K562 (cell line): ENCODE data around the gene TCOF1. TPM values are rescaled to one million over a fixed set of nuclear protein-coding genes. Genes with fewer than 3 reads are reported as not detected.

Source experiments
- ATAC-seq: fragments of 200-7000 bp; cut with Tn5 transposase; 3 replicates; pipeline ENCODE4 v1.9.1; 2020; ENCODE audit warnings: moderate library complexity
- BruUV-seq: library from RNA; stranded (reverse); fragments of 400-500 nt; replicated peaks from 2 replicates; lab custom pipeline; 2021; lab: Mats Ljungman, UMichigan
- CTCF ChIA-PET: fragments of 300-600 bp; formaldehyde crosslinking; extraction: SDS; loops from one replicate; lab custom pipeline; 2021; ENCODE audit warnings: low intra/inter-chr PET ratio; lab: Yijun Ruan, JAX
- POLR2A ChIA-PET: fragments of 300-600, 350-650 bp; sonication (Branson Sonifier 250); formaldehyde crosslinking; extraction: SDS; loops from one replicate; lab custom pipeline; 2021; ENCODE audit warnings: antibody characterized with exemption, inconsistent platforms; lab: Yijun Ruan, JAX
- DNase-seq, 4 experiments: peaks; one replicate each; pipeline versions ENCODE4 v3.0.0 to v3.0.0-alpha.2; 2011 to 2018; ENCODE audit warnings: low spot score in 3 of 4, mixed read lengths in 3 of 4; ENCODE audit errors: extremely low read depth in 1 of 4
- FAIRE-seq: peaks from 2 replicates; lab custom pipeline; 2011; peaks lifted over from hg19 to GRCh38; lab: Jason Lieb, UNC
- H2AFZ ChIP-seq: 2 replicates; pipeline ENCODE4 v1.6.0; 2011; ENCODE audit warnings: low read depth, low read length, control low read depth, inconsistent platforms
- H3K27ac ChIP-seq: fragments of 200-600 bp; 3 replicates; pipeline ENCODE4 v1.8.0; 2011; ENCODE audit warnings: low read depth, mild to moderate bottlenecking, control low read depth, inconsistent platforms, low read length, moderate library complexity, mixed read lengths; ENCODE audit errors: extremely low read depth
- H3K27me3 ChIP-seq, 2 experiments: fragments of 300-600 bp in 1 of 2; 2 replicates in 1 of 2; 3 replicates in 1 of 2; pipeline versions ENCODE4 v1.6.0 to v1.8.0; 2011; ENCODE audit warnings: inconsistent platforms in 2 of 2, low read length in 2 of 2, mild to moderate bottlenecking in 1 of 2, mixed read lengths in 1 of 2, moderate library complexity in 1 of 2; ENCODE audit not compliant: control insufficient read depth in 2 of 2, insufficient read depth in 2 of 2
- H3K36me3 ChIP-seq: fragments of 300-600 bp; 3 replicates; pipeline ENCODE4 v1.8.0; 2011; ENCODE audit warnings: mild to moderate bottlenecking, low read length, inconsistent platforms; ENCODE audit not compliant: control insufficient read depth, insufficient read depth
- H3K4me1 ChIP-seq, 2 experiments: fragments of 200-600 bp in 1 of 2; replicated peaks in 1 of 2; 2 replicates in 1 of 2; 3 replicates in 1 of 2; pipeline versions ENCODE4 v1.5.1 to v1.8.0; 2011; ENCODE audit warnings: inconsistent platforms in 2 of 2, low read length in 2 of 2, mild to moderate bottlenecking in 1 of 2, mixed read lengths in 1 of 2, moderate library complexity in 1 of 2; ENCODE audit not compliant: control insufficient read depth in 2 of 2, insufficient read depth in 2 of 2
- H3K4me2 ChIP-seq: 2 replicates; pipeline ENCODE4 v1.6.1; 2011; ENCODE audit warnings: low read length, control low read depth, inconsistent platforms, mixed read lengths; ENCODE audit not compliant: insufficient read depth
- H3K4me3 ChIP-seq: fragments of 200-600 bp; sonication (generic), shearing (Covaris generic); 2 replicates; pipeline ENCODE4 v1.5.1; 2016; ENCODE audit warnings: control low read depth, inconsistent platforms
- H3K79me2 ChIP-seq: fragments of 200-600 bp; 3 replicates; pipeline ENCODE4 v1.8.0; 2011; ENCODE audit warnings: low read length, inconsistent platforms; ENCODE audit not compliant: control insufficient read depth, insufficient read depth
- H3K9ac ChIP-seq, 2 experiments: 2 replicates each; pipeline versions ENCODE4 v1.6.0 to v1.6.1; 2011; ENCODE audit warnings: low read depth in 2 of 2, low read length in 2 of 2, control low read depth in 1 of 2, inconsistent platforms in 1 of 2, mild to moderate bottlenecking in 1 of 2, mixed read lengths in 1 of 2; ENCODE audit not compliant: insufficient read depth in 1 of 2
- H3K9me1 ChIP-seq: one replicate; pipeline ENCODE4 v1.6.0; 2011; ENCODE audit warnings: inconsistent platforms, mild to moderate bottlenecking, low read length, moderate library complexity; ENCODE audit not compliant: control insufficient read depth, insufficient read depth
- H3K9me3 ChIP-seq: replicated peaks from 2 replicates; pipeline ENCODE4 v1.5.1; 2011; ENCODE audit warnings: low read depth, low read length, inconsistent platforms; ENCODE audit not compliant: control insufficient read depth, insufficient read depth
- H4K20me1 ChIP-seq: replicated peaks from 2 replicates; pipeline ENCODE4 v1.6.1; 2011; ENCODE audit warnings: low read length, inconsistent platforms, mixed read lengths; ENCODE audit not compliant: control insufficient read depth, insufficient read depth
- CBX3 ChIP-seq, 2 experiments: IDR thresholded peaks; 1 replicate in 1 of 2; 2 replicates in 1 of 2; pipeline ENCODE4 v1.6.1; 2012; ENCODE audit warnings: inconsistent platforms in 2 of 2, low read length in 2 of 2, borderline replicate concordance in 1 of 2, control low read depth in 1 of 2
- GTF2E2 ChIP-seq: fragments of 200-800 bp; sonication (Bioruptor generic); IDR thresholded peaks from 2 replicates; pipeline ENCODE4 v1.6.1; 2016; ENCODE audit warnings: missing genetic modification characterization, missing compliant biosample characterization
- HMG20B ChIP-seq: fragments of 250-450 bp; sonication (Bioruptor Pico); IDR thresholded peaks from 2 replicates; pipeline ENCODE4 v1.5.0; 2021; ENCODE audit warnings: mild to moderate bottlenecking
- JUNB ChIP-seq: fragments of 450-650 bp; formaldehyde crosslinking; conservative IDR thresholded peaks from 2 replicates; pipeline ENCODE4 v1.4.0; 2020; ENCODE audit warnings: mild to moderate bottlenecking
- PURB ChIP-seq: sonication (generic); formaldehyde crosslinking; IDR thresholded peaks from 2 replicates; pipeline ENCODE4 v1.9.0; 2021; ENCODE audit warnings: low read depth, mild to moderate bottlenecking, missing genetic modification reagents
- TRIM28 ChIP-seq: fragments of 450-650 bp; IDR thresholded peaks from 2 replicates; pipeline ENCODE4 v1.6.1; 2017
- ZBTB8A ChIP-seq: fragments of 450-650 bp; IDR thresholded peaks from 2 replicates; pipeline ENCODE4 v1.6.1; 2018; ENCODE audit warnings: mild to moderate bottlenecking, moderate library complexity; ENCODE audit not compliant: partially characterized antibody
- WGBS: fragments of 100-300 bp; shearing (Covaris generic); methylation state at CpG from one replicate; pipeline ENCODE4 v1.1.6; 2016; ENCODE audit warnings: low coverage, mixed read lengths; ENCODE audit not compliant: insufficient coverage; ENCODE audit errors: missing lambda C conversion rate; 5-methylcytosine and 5-hydroxymethylcytosine counted together
- in situ Hi-C: fragments of 300-500 bp; cut with MboI; formaldehyde crosslinking; loops from 4 replicates; pipeline ENCODE4 v1.15.0; 2018; ENCODE audit warnings: inconsistent platforms, mixed read lengths
- intact Hi-C: fragments of 100-400 bp; cut with micrococcal nuclease; formaldehyde crosslinking; loops from 2 replicates; pipeline ENCODE4 v1.14.2; 2022
- polyA plus RNA-seq, 8 experiments: library from polyadenylated mRNA; depleted of rRNA in 4 of 8; stranded (reverse) in 5 of 8; unstranded in 3 of 8; fragments of >200 nt; fragmentation: Nextera tagmentation in 2 of 8; fragmentation: Illumina TruSeq in 1 of 8; extraction: Ambion mirVana in 2 of 8; extraction: Trizol in 1 of 8; gene quantifications; 2 replicates each; pipeline versions ENCODE4 v1.2.1 to v1.2.3, GENCODE V29; 2011 to 2014; ENCODE audit warnings: inconsistent platforms in 1 of 8, missing spikeins in 1 of 8
- total RNA-seq, 7 experiments: library from RNA; depleted of rRNA in 6 of 7; stranded (reverse); fragments of >200 nt in 6 of 7; fragmentation: Illumina TruSeq in 2 of 7; extraction: Trizol in 2 of 7; gene quantifications; 2 replicates each; pipeline versions ENCODE4 v1.2.1 to v1.2.3, GENCODE V29; 2011 to 2021; ENCODE audit warnings: low replicate concordance in 1 of 7
- TF ChIP-seq, protein P1 (sequence below): fragments of 250-450 bp; sonication (Bioruptor Pico); IDR thresholded peaks from 2 replicates; pipeline ENCODE4 v1.4.0; 2020; ENCODE audit warnings: mild to moderate bottlenecking, moderate library complexity
- TF ChIP-seq, protein P2 (sequence below): fragments of 200-400 bp; formaldehyde crosslinking; IDR thresholded peaks from 2 replicates; pipeline ENCODE4 v1.6.1; 2017; ENCODE audit warnings: mild to moderate bottlenecking, low read depth, low read length, moderate library complexity
- TF ChIP-seq, protein P3 (sequence below): fragments of 250-450 bp; sonication (Bioruptor Pico); IDR thresholded peaks from 2 replicates; pipeline ENCODE4 v1.5.0; 2020; ENCODE audit warnings: mild to moderate bottlenecking
- TF ChIP-seq, protein P4 (sequence below): sonication (generic); formaldehyde crosslinking; IDR thresholded peaks from 2 replicates; pipeline ENCODE4 v1.8.0; 2022; ENCODE audit warnings: mild to moderate bottlenecking, missing genetic modification reagents

Gene TCOF1
- total and polyA plus RNA-seq, 9 of the 15 experiments (the other 6 are each of a cell fraction or from before 2014, with no cell fraction given) = 9.8 to 134 (median 61.7) TPM

DNA sequence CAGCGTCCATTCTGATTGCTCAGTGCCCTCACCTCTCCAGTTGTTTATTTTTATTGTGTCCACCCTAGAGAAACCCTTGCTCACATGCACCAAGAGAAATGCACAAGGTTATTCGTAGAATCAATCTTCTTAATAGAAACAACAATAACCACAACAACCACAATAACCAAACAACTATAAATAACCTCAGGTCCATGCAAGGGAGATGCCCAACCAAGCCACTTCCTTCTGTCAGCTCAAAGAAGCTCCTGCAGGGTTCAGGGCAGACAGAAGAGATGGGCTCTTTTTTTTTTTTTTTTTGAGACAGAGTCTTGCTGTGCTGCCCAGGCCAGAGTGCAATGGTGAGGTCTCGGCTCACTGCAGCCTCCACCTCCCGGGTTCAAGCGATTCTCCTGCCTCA lies 14.9 kb upstream of the TCOF1 start:
- Histone ChIP-seq H3K4me1 (no peaks in the 10 kb centered on the region; a peak in 1 of 5 replicates), H3K9me1 (no peaks in the 10 kb centered on the region), H2AFZ (no peak overlapping the region), H3K4me2 (no peak overlapping the region), H3K27ac (no peak overlapping the region), H3K9me3 (no peaks in the 10 kb centered on the region), H3K4me3 (no peak overlapping the region), H3K27me3 (peaks cover 13 to 31% of the 10 kb centered on the region in 2 experiments; a peak in 4 of 5 replicates), H3K36me3 (no peaks in the 10 kb centered on the region), H4K20me1 (no peaks in the 10 kb centered on the region), H3K9ac (no peak overlapping the region), H3K79me2 (no peaks in the 10 kb centered on the region)
- in situ Hi-C loops = no loop called here
- ChIA-PET CTCF (no interaction called here), POLR2A (interaction anchor here (0.7 to 2.0 kb wide), 4 partner anchors 8 to 21 kb away, joined by 3 to 7 read pairs (median 3); no protein-coding TSS in a partner anchor)
- 7% methylated on average over 5 of the region's 5 CpGs for whole genome bisulfite sequencing
- FAIRE-seq (no peak), ATAC-seq (no peak), DNase-seq (no peak)
- intact Hi-C loops = no loop called here
- BruUV-seq = no TSS peak
- TF ChIP-seq JUNB (CRISPR knock-in tag) (no peak), PURB (CRISPR knock-in tag) (no peak), GTF2E2 (tag) (no peak), CBX3 (IDR thresholded peaks at IDR 0.05; ENCODE audit: borderline replicate concordance in 1 of 2, low read length in 2 of 2) (no peak), TRIM28 (no peak), ZBTB8A (no peak), HMG20B (CRISPR knock-in tag) (no peak)
- TF ChIP-seq, protein P1, sequence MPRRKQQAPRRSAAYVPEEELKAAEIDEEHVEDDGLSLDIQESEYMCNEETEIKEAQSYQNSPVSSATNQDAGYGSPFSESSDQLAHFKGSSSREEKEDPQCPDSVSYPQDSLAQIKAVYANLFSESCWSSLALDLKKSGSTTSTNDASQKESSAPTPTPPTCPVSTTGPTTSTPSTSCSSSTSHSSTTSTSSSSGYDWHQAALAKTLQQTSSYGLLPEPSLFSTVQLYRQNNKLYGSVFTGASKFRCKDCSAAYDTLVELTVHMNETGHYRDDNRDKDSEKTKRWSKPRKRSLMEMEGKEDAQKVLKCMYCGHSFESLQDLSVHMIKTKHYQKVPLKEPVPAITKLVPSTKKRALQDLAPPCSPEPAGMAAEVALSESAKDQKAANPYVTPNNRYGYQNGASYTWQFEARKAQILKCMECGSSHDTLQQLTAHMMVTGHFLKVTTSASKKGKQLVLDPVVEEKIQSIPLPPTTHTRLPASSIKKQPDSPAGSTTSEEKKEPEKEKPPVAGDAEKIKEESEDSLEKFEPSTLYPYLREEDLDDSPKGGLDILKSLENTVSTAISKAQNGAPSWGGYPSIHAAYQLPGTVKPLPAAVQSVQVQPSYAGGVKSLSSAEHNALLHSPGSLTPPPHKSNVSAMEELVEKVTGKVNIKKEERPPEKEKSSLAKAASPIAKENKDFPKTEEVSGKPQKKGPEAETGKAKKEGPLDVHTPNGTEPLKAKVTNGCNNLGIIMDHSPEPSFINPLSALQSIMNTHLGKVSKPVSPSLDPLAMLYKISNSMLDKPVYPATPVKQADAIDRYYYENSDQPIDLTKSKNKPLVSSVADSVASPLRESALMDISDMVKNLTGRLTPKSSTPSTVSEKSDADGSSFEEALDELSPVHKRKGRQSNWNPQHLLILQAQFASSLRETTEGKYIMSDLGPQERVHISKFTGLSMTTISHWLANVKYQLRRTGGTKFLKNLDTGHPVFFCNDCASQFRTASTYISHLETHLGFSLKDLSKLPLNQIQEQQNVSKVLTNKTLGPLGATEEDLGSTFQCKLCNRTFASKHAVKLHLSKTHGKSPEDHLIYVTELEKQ = no peak
- TF ChIP-seq, protein P2, sequence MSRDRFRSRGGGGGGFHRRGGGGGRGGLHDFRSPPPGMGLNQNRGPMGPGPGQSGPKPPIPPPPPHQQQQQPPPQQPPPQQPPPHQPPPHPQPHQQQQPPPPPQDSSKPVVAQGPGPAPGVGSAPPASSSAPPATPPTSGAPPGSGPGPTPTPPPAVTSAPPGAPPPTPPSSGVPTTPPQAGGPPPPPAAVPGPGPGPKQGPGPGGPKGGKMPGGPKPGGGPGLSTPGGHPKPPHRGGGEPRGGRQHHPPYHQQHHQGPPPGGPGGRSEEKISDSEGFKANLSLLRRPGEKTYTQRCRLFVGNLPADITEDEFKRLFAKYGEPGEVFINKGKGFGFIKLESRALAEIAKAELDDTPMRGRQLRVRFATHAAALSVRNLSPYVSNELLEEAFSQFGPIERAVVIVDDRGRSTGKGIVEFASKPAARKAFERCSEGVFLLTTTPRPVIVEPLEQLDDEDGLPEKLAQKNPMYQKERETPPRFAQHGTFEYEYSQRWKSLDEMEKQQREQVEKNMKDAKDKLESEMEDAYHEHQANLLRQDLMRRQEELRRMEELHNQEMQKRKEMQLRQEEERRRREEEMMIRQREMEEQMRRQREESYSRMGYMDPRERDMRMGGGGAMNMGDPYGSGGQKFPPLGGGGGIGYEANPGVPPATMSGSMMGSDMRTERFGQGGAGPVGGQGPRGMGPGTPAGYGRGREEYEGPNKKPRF = no peak
- TF ChIP-seq, protein P3, sequence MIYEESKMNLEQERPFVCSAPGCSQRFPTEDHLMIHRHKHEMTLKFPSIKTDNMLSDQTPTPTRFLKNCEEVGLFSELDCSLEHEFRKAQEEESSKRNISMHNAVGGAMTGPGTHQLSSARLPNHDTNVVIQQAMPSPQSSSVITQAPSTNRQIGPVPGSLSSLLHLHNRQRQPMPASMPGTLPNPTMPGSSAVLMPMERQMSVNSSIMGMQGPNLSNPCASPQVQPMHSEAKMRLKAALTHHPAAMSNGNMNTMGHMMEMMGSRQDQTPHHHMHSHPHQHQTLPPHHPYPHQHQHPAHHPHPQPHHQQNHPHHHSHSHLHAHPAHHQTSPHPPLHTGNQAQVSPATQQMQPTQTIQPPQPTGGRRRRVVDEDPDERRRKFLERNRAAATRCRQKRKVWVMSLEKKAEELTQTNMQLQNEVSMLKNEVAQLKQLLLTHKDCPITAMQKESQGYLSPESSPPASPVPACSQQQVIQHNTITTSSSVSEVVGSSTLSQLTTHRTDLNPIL = no peak
- TF ChIP-seq, protein P4, sequence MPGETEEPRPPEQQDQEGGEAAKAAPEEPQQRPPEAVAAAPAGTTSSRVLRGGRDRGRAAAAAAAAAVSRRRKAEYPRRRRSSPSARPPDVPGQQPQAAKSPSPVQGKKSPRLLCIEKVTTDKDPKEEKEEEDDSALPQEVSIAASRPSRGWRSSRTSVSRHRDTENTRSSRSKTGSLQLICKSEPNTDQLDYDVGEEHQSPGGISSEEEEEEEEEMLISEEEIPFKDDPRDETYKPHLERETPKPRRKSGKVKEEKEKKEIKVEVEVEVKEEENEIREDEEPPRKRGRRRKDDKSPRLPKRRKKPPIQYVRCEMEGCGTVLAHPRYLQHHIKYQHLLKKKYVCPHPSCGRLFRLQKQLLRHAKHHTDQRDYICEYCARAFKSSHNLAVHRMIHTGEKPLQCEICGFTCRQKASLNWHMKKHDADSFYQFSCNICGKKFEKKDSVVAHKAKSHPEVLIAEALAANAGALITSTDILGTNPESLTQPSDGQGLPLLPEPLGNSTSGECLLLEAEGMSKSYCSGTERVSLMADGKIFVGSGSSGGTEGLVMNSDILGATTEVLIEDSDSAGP (CRISPR knock-in tag) = no peak
